HG02970 (cell line): ENCODE measurements around the gene XRCC3.
"Not testable (repeated sequence)": the region's sequence is repeated elsewhere in the genome, so short reads cannot be mapped to it uniquely, and the experiment has no call there.

Experiments used
- ATAC-seq: cut with Tn5 transposase; IDR thresholded peaks from one replicate; pipeline ENCODE4 v1.9.1; 2021; ENCODE audit warnings: mild to moderate bottlenecking, moderate library complexity, moderate number of reproducible peaks; ENCODE audit not compliant: unreplicated experiment, low FRiP score

Gene XRCC3

GRCh38 chr14:103676881-103677675 is 38.2 kb downstream of the XRCC3 start:
- ATAC-seq: no peak

- ATAC-seq: no peak
These were observed 39.3 kb downstream of the XRCC3 start for GRCh38 chr14:103675957-103676356.

DNA sequence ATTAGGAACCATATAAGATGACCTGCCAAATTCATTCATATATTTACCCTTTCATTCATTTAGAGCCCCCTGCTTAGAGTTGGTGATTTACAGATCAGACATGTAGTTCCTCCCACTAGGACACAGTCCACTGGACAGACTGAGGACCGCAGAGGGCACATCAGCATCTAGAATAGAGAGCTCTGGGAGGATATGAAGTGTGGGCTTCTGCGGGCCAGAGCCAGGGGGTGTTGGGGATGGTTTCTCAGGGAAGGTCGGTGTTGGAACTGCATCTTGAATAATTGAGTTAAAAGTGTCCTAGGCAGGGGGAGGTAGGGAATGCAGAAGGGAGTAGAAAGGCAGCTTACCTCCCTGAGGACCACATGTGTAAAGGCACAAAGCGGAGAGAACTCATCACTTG is 43.3 kb downstream of the XRCC3 start:
- no peak for ATAC-seq

DNA sequence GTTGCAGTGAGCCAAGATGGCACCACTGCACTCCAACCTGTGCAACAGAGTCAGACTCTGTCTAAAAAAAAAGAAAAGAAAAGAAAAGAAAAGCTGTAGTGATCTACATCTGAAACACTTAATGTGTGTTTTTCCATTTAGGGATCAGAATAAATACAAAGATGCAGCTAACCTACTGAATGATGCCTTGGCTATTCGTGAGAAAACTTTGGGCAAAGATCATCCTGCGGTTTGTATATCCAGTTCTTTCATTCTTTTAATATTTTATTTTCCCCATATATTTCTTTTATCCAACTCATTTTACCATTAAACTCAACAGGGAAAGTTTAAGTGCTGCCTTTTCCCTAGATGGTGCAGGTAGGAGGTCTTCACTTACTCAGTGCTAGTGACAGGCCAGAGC is 45.9 kb downstream of the XRCC3 start:
- no peak for ATAC-seq

GRCh38 chr14:103668117-103668516 is 47.1 kb downstream of the XRCC3 start:
- no peak for ATAC-seq

- ATAC-seq: no peak
These were observed 47.6 kb downstream of the XRCC3 start for GRCh38 chr14:103667671-103668070.

- no peak for ATAC-seq
These were observed 51.7 kb downstream of the XRCC3 start for GRCh38 chr14:103663506-103663905.

GRCh38 chr14:103662591-103662990 is 52.7 kb downstream of the XRCC3 start:
- no peak for ATAC-seq

DNA sequence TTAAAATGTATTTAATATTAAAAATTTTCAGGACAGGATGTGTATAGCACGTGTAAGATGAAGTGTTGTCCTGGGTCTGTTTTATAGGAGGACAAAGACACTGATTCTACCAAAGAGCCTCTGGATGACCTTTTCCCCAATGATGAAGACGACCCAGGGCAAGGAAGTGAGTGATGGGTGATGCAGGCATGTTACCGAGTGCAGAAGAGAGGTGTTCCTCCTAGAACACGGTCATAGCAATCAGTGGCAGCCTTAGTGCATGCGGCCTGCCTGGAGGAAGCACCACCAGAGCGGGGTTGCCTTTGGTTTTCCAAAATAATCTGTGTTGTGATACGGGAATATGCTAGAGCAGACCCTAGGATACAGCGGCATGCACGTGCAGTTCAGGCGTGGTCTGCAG is 53.2 kb downstream of the XRCC3 start:
- no peak for ATAC-seq

- ATAC-seq: no peak
These were observed 55.6 kb downstream of the XRCC3 start for GRCh38 chr14:103659631-103660030.

DNA sequence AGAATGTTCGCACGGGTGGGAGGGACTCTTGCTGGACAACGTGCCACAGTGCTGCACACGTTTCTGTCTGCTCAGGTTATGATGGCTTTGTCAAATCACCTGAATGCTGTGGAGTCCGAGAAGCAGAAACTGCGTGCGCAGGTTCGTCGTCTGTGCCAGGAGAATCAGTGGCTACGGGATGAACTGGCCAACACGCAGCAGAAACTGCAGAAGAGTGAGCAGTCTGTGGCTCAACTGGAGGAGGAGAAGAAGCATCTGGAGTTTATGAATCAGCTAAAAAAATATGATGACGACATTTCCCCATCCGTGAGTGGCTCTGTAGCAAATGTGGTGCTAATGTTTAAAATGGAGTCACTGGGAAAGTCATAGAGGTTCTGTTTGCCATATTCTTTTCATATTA is 57.8 kb downstream of the XRCC3 start:
- ATAC-seq: no peak

DNA sequence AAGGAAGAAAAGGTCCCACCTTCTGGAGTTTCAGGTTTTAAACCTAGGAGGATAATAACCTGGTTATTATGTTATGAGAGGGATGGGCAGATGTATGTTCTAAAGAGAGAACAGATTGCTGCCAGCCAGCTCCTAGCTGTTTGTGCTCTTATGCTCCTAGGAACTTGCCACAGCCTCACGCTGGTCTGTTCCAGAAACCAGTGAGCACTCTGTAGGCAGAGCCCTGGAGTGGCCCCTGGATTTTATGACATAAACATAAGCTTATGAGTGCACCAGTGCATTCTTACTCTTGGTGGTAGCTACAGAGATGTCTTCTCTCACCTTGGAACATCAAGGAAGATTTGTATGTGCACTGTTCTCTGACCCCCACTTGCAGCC is 58.5 kb downstream of the XRCC3 start:
- no peak for ATAC-seq

DNA sequence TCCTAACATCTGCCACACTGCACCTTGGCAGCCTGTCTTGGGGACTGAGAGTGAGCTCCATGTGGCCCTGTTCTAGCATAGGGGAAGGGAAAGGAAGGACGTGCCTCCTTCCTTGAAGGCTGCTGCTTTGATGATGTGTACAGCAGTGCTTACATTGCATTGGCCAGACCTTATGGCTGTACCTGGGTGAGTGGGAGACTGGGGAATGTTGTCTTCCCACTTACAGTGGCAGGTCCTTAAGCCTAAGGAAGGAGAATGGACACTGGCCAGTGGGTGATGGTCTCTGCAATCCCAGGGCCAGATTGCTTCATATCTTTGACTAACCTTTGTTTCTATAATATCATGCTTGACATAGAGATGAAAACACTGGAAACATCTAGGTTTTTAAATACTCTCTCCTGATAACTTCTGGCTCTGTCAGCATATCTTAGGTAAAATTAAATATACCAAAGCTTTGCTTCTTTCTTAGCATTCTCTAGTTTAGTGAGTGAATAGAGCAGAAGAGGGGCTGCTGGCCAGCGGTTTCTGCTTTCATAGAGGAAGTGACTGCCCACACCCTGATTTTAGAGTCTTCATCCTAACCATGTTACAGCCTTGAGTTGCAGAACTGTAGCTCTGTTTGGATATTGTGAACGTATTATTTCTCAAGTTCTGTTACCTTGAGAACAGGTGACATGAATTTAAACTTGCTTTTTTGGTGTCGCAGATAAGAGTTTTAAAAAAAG is 59.1 kb downstream of the XRCC3 start:
- no peak for ATAC-seq

DNA sequence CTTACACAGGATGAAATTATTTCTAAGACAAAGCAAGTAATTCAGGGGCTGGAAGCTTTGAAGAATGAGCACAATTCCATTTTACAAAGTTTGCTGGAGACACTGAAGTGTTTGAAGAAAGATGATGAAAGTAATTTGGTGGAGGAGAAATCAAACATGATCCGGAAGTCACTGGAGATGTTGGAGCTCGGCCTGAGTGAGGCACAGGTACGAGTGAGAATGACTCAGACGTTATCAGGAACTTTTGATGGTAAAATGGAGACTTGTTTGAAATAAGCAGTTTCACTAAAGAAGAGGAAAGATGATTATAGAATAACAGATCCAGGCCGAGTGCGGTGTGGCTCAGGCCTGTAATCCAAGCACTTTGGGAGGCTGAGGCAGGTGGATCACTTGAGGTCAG is 60.6 kb downstream of the XRCC3 start:
- ATAC-seq: no peak

- ATAC-seq: no peak
These were observed 61.4 kb downstream of the XRCC3 start for GRCh38 chr14:103653805-103654204.

- not testable (repeated sequence) for ATAC-seq
These were observed 61.9 kb downstream of the XRCC3 start for GRCh38 chr14:103653336-103653735.

DNA sequence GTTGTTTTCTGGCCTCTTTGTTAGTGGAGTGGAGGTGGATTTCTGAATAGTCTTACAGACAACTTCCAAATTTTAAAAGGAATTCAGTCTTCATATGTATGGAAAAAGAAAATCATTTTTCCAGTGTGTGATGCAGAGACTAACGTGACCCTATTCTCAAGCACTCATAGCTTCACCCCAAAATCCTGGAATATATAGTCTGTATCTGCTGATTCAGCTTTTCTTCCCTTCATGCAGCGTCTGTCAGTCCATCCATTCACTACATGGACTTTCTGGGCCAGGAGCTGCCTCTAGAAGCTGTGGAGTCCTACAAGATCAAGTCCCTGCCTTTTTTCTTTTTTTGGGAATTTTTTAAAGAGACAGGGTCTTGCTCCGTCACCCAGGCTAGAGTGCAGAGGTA is 62.4 kb downstream of the XRCC3 start:
- ATAC-seq: no peak

- ATAC-seq: no peak
These were observed 63.7 kb downstream of the XRCC3 start for GRCh38 chr14:103651585-103651984.

DNA sequence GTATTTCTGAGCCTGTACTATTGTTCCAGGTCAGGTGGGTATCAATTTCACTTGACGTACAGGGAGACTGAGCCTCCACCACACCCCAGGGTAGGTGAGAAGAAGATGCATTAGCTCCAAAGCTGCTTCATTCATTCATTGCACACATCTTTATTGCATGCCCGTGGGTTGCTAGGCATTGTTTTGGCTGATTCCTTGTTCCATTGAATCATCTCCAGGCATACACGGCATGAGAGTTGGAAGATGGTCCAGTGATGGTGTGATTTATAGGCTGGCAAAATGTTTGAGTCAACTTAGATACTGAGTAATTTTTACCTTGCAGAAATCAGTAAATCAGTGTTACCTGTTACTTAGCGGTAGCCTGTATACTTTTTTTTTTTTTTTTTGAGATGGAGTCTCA is 65.0 kb downstream of the XRCC3 start:
- no peak for ATAC-seq

DNA sequence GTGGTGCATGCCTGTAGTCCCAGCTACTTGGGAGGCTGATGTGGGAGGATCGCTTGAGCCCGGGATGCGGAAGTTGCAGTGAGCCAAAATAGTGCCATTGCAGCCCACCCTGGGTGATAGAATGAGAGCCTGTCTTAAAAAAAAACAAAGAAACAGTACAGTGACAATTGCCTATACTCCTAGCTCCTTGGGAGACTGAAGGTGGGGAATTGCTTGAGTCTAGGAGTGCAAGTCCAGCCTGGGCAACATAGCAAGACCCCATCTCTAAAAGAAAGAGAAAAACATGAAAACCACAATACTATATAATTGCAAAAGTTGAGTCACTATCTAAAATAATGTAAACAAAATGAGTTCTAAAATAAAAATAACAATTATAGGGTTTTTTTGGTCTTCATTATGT is 66.2 kb downstream of the XRCC3 start:
- ATAC-seq: no peak
